Heart right ventricle (tissue), 16 donors: Measurements from ENCODE around the gene GLMN. TPM values are rescaled to one million over a fixed set of nuclear protein-coding genes. Genes with fewer than 3 reads are reported as not detected.

ENCODE experiments used
- ATAC-seq, 8 donors: fragments of 200-7000 bp; cut with Tn5 transposase; one replicate each; pipeline ENCODE4 v1.9.1; 2020; ENCODE audit warnings: mild to moderate bottlenecking in 8 of 8, moderate library complexity in 8 of 8, moderate number of reproducible peaks in 1 of 8
- DNase-seq, 2 donors: peaks; one replicate each; pipeline ENCODE4 v3.0.0-alpha.2; 2020
- H3K27ac ChIP-seq, 10 donors: fragments of 200-600 bp; sonication (generic) in 2 of 10; one replicate each; pipeline versions ENCODE4 v1.5.0 to v1.8.0; 2020 to 2022; ENCODE audit warnings: mild to moderate bottlenecking in 3 of 10
- H3K27me3 ChIP-seq, 7 donors: fragments of 200-600 bp; one replicate each; pipeline ENCODE4 v1.8.0; 2021 to 2022; ENCODE audit warnings: mild to moderate bottlenecking in 2 of 7
- H3K36me3 ChIP-seq, 9 donors: fragments of 200-600 bp; sonication (generic) in 1 of 9; one replicate each; pipeline versions ENCODE4 v1.5.0 to v1.8.0; 2020 to 2022; ENCODE audit warnings: mild to moderate bottlenecking in 2 of 9
- H3K4me1 ChIP-seq, 9 donors: fragments of 200-600 bp; sonication (generic) in 1 of 9; one replicate each; pipeline versions ENCODE4 v1.5.0 to v1.8.0; 2020 to 2022; ENCODE audit warnings: mild to moderate bottlenecking in 4 of 9
- H3K4me3 ChIP-seq, 10 donors: fragments of 200-600 bp; sonication (generic) in 2 of 10; one replicate each; pipeline versions ENCODE4 v1.5.0 to v1.8.0; 2020 to 2022; ENCODE audit warnings: mild to moderate bottlenecking in 7 of 10, moderate library complexity in 2 of 10
- H3K9me3 ChIP-seq, 11 donors: fragments of 200-600 bp in 10 of 11; sonication (generic) in 2 of 11; one replicate each; pipeline versions ENCODE4 v1.5.0 to v1.8.0; 2013 to 2022; ENCODE audit warnings: mild to moderate bottlenecking in 2 of 11, control low read depth in 1 of 11, moderate library complexity in 1 of 11
- CTCF ChIP-seq, 9 donors: fragments of 200-600 bp; sonication (generic) in 2 of 9; IDR thresholded peaks; one replicate each; pipeline versions ENCODE4 v1.5.0 to v1.8.0; 2021 to 2022; ENCODE audit warnings: antibody characterized with exemption in 9 of 9, mild to moderate bottlenecking in 5 of 9, moderate library complexity in 1 of 9
- WGBS, 2 donors: extraction: QIAGEN DNeasy Blood & Tissue Kit; methylation state at CpG; one replicate each; pipeline ENCODE4 v1.1.7; 2013; ENCODE audit warnings: inconsistent platforms in 1 of 2; 5-methylcytosine and 5-hydroxymethylcytosine counted together
- intact Hi-C, 10 donors: fragments of 100-400 bp; cut with DNase I; formaldehyde crosslinking; loops; one replicate each; pipeline versions ENCODE4 v1.11.1 to v1.14.2; 2022
- polyA plus RNA-seq, 2 donors: library from polyadenylated mRNA; stranded (reverse); fragments of 200-250 nt; gene quantifications; one replicate each; pipeline ENCODE4 v1.2.3, GENCODE V29; 2013
- total RNA-seq, 10 donors: library from RNA; stranded (reverse); fragmentation: NEBNext Ultra II Directional in 3 of 10; extraction: Animal tissue kit (Norgen Biotek cat#: 25700) in 3 of 10; gene quantifications; one replicate each; pipeline versions ENCODE4 v1.2.1 to v1.2.4, GENCODE V29; 2021 to 2023
- donor health status: Arrhythmogenic right ventricular cardiomyopathy.
- donor health status: ischemic (EF 13 %, LVEDD 7.1; RV severe dilation, severe dysfunction).
- donor health status: healthy with polysubstance abuse.
- donor health status: DM: no; HTN: yes; CAD: no.
- donor health status: DM: no; HTN: no; CAD: no.
- donor health status: ischemic (EF 25% LVEDD 6.9; RV normal size, moderate dysfunction).
- donor health status: ischemic (EF 25% LVEDD 5.7; RV mildly dilated, moderate dysfunction).
- donor health status: healthy.
- donor health status: DM: yes; HTN: yes; CAD: no.
- donor health status: Ischemic cardiomyopathy.
- donor health status: ischemic (EF 35%, LVEDD 5.7; RV mildly dilated, moderate dysfunction).
- donor health status: nonischemic (EF 11% LVEDD 7.7; RV severe dilation, severe dysfunction).
- donor health status: DM: yes; HTN: yes; CAD: no.
- donor health status: PGD.
- donor health status: ischemic (EF 29% LVEDD 5.4; RV normal size, mild dysfunction).
- donor health status: nonischemic (EF 23%, LVEDD 6.1; RV moderate dilation, normal function).

GLMN gene
- total and polyA plus RNA-seq, 12 donors, result 4.4 to 33.0 (median 6.0) TPM

GRCh38 chr1:92327794-92328193, 29.0 kb upstream of the GLMN start:
- H3K9me3 ChIP-seq, result peaks cover 0 to 36% (median 16%) of the 10 kb centered on the region in 11 donors
- 93 to 94% methylated on average over 4 of the region's 4 CpGs for WGBS, 2 donors
- ATAC-seq (no peak), DNase-seq (no peak)
- no peak for TF ChIP-seq CTCF (IDR thresholded peaks at IDR 0.05)
- H3K4me1 ChIP-seq, result no peaks in the 10 kb centered on the region
- no peak overlapping the region for H3K4me3 ChIP-seq
- no peak overlapping the region for H3K27ac ChIP-seq
- intact Hi-C loops, result no loop called here
- H3K27me3 ChIP-seq, result no peaks in the 10 kb centered on the region
- H3K36me3 ChIP-seq, result peaks cover 0 to 67% (median 22%) of the 10 kb centered on the region in 9 donors

- ATAC-seq (no peak), DNase-seq (no peak)
- no peaks in the 10 kb centered on the region for H3K27me3 ChIP-seq
- peaks cover 0 to 36% (median 16%) of the 10 kb centered on the region in 11 donors for H3K9me3 ChIP-seq
- H3K4me1 ChIP-seq, result no peaks in the 10 kb centered on the region
- intact Hi-C loops, result no loop called here
- H3K27ac ChIP-seq, result no peak overlapping the region
- peaks cover 0 to 76% (median 22%) of the 10 kb centered on the region in 9 donors for H3K36me3 ChIP-seq
- no peak for TF ChIP-seq CTCF (IDR thresholded peaks at IDR 0.05)
- 65 to 76% methylated on average over 1 of the region's 1 CpG for whole genome bisulfite sequencing, 2 donors
- H3K4me3 ChIP-seq, result no peak overlapping the region
Observed at GRCh38 chr1:92326681-92327080, 27.9 kb upstream of the GLMN start.

DNA sequence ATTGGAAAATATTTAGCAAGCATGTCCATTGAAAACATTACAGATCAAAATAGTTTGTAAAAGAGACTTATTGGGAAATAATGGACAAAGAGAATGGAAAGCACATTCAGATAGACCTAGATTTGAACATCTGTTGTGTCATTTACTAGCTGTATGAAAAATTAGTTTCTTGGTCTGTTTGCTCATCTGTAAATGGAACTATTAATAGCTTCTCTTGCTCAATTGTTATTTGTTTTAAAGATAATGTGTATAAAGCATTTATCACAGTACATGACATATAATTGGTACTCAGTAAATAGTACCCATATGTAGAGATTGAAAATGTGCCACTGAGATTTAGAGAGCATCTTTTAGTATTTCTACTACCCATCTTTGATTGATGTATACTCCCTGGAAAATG, 26.0 kb upstream of the GLMN start:
- no peak overlapping the region for H3K27ac ChIP-seq
- H3K27me3 ChIP-seq, result no peaks in the 10 kb centered on the region
- H3K4me1 ChIP-seq, result no peaks in the 10 kb centered on the region
- H3K36me3 ChIP-seq, result peaks cover 0 to 93% (median 32%) of the 10 kb centered on the region in 9 donors
- H3K9me3 ChIP-seq, result peaks cover 0 to 36% (median 16%) of the 10 kb centered on the region in 11 donors
- TF ChIP-seq CTCF (IDR thresholded peaks at IDR 0.05), result no peak
- DNase-seq, result no peak
- intact Hi-C loops, result no loop called here
- no peak for ATAC-seq
- H3K4me3 ChIP-seq, result no peak overlapping the region

DNA sequence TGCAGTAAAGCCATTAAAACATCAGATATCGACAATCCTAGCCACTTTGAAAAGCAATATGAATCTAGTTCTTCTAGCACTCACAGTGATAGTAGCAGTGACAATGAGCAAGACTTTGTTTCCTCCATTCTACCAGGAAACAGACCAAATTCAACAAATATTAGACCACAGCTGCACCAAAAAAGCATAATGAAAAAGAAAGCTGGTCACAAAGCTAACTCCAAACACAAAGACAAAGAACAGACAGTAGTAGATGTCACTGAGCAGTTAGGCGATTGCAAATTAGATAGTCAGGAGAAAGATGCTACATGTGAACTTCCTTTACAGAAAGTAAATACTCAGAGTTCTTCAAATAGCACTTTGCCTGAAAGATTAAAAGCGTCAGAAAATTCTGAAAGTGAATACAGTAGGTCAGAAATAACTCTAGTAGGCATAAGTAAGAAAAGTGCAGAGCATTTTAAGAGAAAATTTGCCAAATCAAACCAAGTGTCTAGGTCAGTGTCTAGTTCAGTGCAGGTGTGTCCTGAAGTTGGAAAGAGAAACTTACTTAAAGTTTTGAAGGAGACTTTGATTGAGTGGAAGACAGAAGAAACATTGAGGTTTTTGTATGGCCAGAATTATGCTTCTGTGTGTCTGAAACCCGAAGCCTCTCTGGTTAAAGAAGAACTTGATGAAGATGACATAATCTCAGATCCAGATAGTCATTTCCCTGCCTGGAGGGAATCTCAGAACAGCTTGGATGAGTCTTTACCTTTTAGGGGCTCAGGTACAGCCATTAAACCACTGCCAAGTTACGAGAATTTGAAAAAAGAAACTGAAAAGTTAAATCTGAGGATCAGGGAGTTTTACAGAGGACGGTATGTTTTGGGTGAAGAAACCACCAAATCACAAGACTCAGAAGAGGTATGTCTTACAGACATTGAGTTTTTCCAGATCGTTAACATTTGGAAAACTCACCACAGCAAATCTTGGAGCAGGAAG, 25.0 kb upstream of the GLMN start:
- Histone ChIP-seq H3K36me3 (peaks cover 0 to 88% (median 32%) of the 10 kb centered on the region in 9 donors), H3K4me3 (no peak overlapping the region), H3K9me3 (peaks cover 0 to 34% (median 16%) of the 10 kb centered on the region in 11 donors), H3K27me3 (no peaks in the 10 kb centered on the region), H3K27ac (no peak overlapping the region), H3K4me1 (no peaks in the 10 kb centered on the region)
- intact Hi-C loops, result no loop called here
- ATAC-seq (no peak), DNase-seq (no peak)
- 93 to 95% methylated on average over 7 of the region's 7 CpGs for WGBS, 2 donors
- no peak for TF ChIP-seq CTCF (IDR thresholded peaks at IDR 0.05)
